Aorta (tissue), 5 donors: ENCODE data around the gene NPEPL1. TPM values are rescaled to one million over a fixed set of nuclear protein-coding genes. Genes with fewer than 3 reads are reported as not detected.
"Not testable (repeated sequence)": the region's sequence is repeated elsewhere in the genome, so short reads cannot be mapped to it uniquely, and the experiment has no call there.

ENCODE experiments used
- ATAC-seq: fragments of 200-7000 bp; cut with Tn5 transposase; one replicate; pipeline ENCODE4 v1.9.1; 2022; ENCODE audit warnings: moderate library complexity; ENCODE audit not compliant: low FRiP score
- DNase-seq, 2 donors: peaks; one replicate each; pipeline ENCODE4 v3.0.0-alpha.2; 2020
- H3K27ac ChIP-seq, 2 donors: one replicate each; pipeline ENCODE4 v1.5.1; 2013; ENCODE audit warnings: low read length in 2 of 2, mild to moderate bottlenecking in 2 of 2, moderate library complexity in 2 of 2, control low read depth in 1 of 2, inconsistent platforms in 1 of 2, low read depth in 1 of 2
- H3K27me3 ChIP-seq, 2 donors: one replicate each; pipeline ENCODE4 v1.6.1; 2013; ENCODE audit warnings: control low read depth in 1 of 2, low read length in 1 of 2, mild to moderate bottlenecking in 1 of 2, moderate library complexity in 1 of 2; ENCODE audit not compliant: insufficient read depth in 2 of 2, control insufficient read depth in 1 of 2
- H3K36me3 ChIP-seq, 2 donors: one replicate each; pipeline ENCODE4 v1.6.1; 2013; ENCODE audit warnings: control low read depth in 1 of 2, low read length in 1 of 2, mild to moderate bottlenecking in 1 of 2; ENCODE audit not compliant: insufficient read depth in 2 of 2, control insufficient read depth in 1 of 2
- H3K4me1 ChIP-seq, 2 donors: one replicate each; pipeline ENCODE4 v1.6.1; 2013; ENCODE audit warnings: low read length in 2 of 2, control low read depth in 1 of 2, mild to moderate bottlenecking in 1 of 2, moderate library complexity in 1 of 2; ENCODE audit not compliant: insufficient read depth in 2 of 2, control insufficient read depth in 1 of 2
- H3K4me3 ChIP-seq, 2 donors: one replicate each; pipeline ENCODE4 v1.5.1; 2013; ENCODE audit warnings: low read length in 2 of 2, control low read depth in 1 of 2, mild to moderate bottlenecking in 1 of 2
- H3K9me3 ChIP-seq: one replicate; pipeline ENCODE4 v1.6.1; 2013; ENCODE audit warnings: mild to moderate bottlenecking, low read length; ENCODE audit not compliant: control insufficient read depth
- WGBS, 2 donors: extraction: QIAGEN DNeasy Blood & Tissue Kit; methylation state at CpG; one replicate each; pipeline ENCODE4 v1.1.7; 2013; 5-methylcytosine and 5-hydroxymethylcytosine counted together
- intact Hi-C, 2 donors: fragments of 100-400 bp; cut with DNase I; formaldehyde crosslinking; loops; one replicate each; pipeline versions ENCODE4 v1.14.2 to v1.15.0; 2022
- polyA plus RNA-seq, 2 donors: library from polyadenylated mRNA; stranded (reverse); fragments of 200-250 nt; gene quantifications; one replicate each; pipeline ENCODE4 v1.2.3, GENCODE V29; 2013
- total RNA-seq, 2 donors: library from RNA; stranded (reverse); fragmentation: NEBNext Ultra II Directional; extraction: Animal tissue kit (Norgen Biotek cat#: 25700); gene quantifications; one replicate each; pipeline ENCODE4 v1.2.1, GENCODE V29; 2021
- donor health status: healthy with polysubstance abuse.
- donor health status: Bipolar disorder and iron deficiency.
- donor health status: DM: no; HTN: no; CAD: no.
- donor health status: DM: no; HTN: no; CAD: no.
- donor health status: DM: yes; HTN: yes; CAD: no.

NPEPL1 gene
- total and polyA plus RNA-seq, 4 donors, result 14.7 to 92.8 (median 37.6) TPM

DNA sequence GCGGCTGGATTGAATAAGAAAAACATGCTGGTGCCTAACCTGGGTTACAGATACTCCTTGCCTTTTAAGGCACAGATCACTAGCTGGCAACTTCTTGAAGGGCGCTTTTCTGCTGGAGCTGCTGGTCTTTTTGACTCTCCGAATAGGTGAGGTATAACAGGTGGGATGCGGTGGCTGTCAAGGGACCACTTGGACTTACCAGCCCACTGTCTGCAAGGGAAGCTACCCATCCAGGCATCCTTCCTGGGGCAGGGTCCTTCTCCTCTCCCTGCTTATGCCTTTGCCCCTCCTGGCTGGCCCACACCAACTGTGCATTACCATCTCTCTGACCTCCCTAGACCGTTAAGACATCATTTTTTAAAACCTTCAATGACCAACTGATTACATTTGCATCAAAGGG is 57.4 kb downstream of the NPEPL1 start:
- no peaks in the 10 kb centered on the region for H3K9me3 ChIP-seq
- DNase-seq, result no peak
- WGBS, 2 donors, result 92% methylated on average over 5 of the region's 5 CpGs
- ATAC-seq, result no peak
- no peak overlapping the region for H3K27ac ChIP-seq
- no peaks in the 10 kb centered on the region for H3K36me3 ChIP-seq
- intact Hi-C loops, result no loop called here
- H3K27me3 ChIP-seq, result no peaks in the 10 kb centered on the region
- no peak overlapping the region for H3K4me3 ChIP-seq
- H3K4me1 ChIP-seq, result no peaks in the 10 kb centered on the region

DNA sequence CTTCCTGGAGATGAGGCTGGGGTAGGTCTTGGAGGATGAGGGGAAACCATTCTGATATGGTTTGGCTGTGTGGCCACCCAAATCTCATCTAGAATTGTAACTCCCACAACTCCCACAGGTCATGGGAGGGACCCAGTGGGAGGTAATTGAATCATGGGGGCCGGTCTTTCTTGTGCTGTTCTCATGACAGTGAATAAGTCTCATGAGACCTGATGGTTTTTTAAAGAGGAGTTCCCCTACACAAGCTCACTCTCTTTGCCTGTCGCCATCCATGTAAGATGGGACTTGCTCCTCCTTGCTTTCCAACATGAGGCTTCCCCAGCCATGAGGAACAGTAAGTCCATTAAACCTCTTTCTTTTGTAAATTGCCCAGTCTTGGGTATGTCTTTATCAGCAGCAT is 58.1 kb downstream of the NPEPL1 start:
- ATAC-seq, H3K4me1 ChIP-seq, H3K4me3 ChIP-seq, H3K27me3 ChIP-seq, H3K36me3 ChIP-seq, intact Hi-C loops, H3K9me3 ChIP-seq, DNase-seq, H3K27ac ChIP-seq: not testable (repeated sequence)
- WGBS, 2 donors, result 93 to 95% methylated on average over 2 of the region's 2 CpGs

DNA sequence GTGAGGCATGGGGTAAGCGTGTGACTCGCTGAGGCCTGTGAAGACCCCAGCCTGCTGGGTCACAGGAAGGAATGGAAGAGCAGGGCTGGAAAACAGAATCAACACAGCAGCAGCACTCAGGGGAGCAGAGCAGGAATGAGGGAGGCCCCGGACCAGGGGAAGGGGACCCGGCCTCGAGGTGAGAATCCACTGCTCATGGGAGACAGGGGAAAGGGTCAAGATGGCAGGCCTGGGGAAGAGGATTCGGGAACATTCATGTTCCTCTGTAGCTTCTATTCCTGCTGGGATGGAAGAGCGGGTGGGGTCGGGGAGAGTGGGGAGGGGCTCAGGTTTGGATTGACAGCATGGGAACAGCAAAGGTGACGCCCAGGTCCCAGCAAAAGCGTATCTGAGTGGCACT is 59.4 kb downstream of the NPEPL1 start:
- DNase-seq (no peak), ATAC-seq (no peak)
- WGBS, 2 donors, result 85 to 86% methylated on average over 10 of the region's 10 CpGs
- Histone ChIP-seq H3K27me3 (no peaks in the 10 kb centered on the region), H3K4me1 (no peaks in the 10 kb centered on the region), H3K36me3 (no peaks in the 10 kb centered on the region), H3K4me3 (no peak overlapping the region), H3K9me3 (no peaks in the 10 kb centered on the region), H3K27ac (no peak overlapping the region)
- intact Hi-C loops, result no loop called here

DNA sequence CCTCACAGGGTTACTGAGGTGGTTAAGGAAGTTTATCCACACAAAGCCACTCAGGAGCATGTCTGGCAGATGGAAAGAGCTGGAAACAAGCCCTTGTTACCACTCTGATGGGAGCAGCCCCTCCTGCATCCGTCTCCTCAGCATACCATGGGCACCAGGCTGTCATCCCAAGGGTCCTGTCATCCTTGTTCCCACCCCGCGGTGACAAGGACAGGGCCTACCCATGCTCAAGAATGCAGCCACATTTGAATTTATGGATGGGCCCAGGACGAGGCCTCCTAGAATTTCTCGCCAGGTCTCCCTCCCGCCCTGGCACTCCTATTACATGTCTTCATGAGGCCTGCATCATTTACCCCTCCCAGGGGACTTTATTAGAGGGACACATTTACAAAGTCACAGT is 60.0 kb downstream of the NPEPL1 start:
- Histone ChIP-seq H3K27me3 (no peaks in the 10 kb centered on the region), H3K9me3 (no peaks in the 10 kb centered on the region), H3K36me3 (no peaks in the 10 kb centered on the region), H3K4me1 (no peaks in the 10 kb centered on the region), H3K27ac (no peak overlapping the region), H3K4me3 (no peak overlapping the region)
- no peak for DNase-seq
- no peak for ATAC-seq
- WGBS, 2 donors, result 87 to 88% methylated on average over 6 of the region's 6 CpGs
- intact Hi-C loops, result no loop called here

DNA sequence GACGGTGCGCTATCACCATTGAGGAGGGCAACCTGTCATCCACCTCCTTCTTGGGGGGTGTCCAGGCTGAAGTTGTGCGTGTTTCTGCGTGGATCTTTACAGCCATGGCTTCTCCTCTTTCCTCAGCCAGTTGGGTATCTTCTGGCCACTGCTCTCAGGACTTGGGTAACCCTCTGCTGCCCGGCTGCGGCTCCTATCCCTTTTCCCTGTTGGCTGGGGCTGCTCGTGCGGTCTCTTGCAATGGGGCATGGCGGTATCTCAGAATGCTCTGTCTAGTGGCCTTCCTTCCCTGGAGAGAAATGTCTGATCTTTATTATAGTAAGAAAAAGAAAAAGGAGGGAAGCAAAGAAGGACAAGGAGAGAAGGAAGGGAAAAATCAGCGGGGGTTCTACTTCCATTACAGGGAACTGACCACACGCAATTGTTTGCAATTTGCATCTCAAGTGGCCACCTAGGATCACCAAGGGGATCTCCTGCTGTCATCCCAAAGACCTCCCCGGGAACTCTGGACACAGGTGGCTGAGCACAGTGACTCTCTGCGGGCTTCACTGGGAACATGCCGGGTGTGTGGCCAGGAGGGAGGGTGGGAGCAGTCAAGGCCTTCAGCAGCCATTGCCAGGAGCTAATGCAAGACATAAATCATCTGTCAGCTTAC is 60.8 kb downstream of the NPEPL1 start:
- H3K4me1 ChIP-seq, result no peaks in the 10 kb centered on the region
- DNase-seq (no peak), ATAC-seq (no peak)
- intact Hi-C loops, result no loop called here
- no peaks in the 10 kb centered on the region for H3K9me3 ChIP-seq
- no peak overlapping the region for H3K4me3 ChIP-seq
- no peaks in the 10 kb centered on the region for H3K27me3 ChIP-seq
- H3K27ac ChIP-seq, result no peak overlapping the region
- 66 to 68% methylated on average over 14 of the region's 14 CpGs for WGBS, 2 donors
- no peaks in the 10 kb centered on the region for H3K36me3 ChIP-seq

DNA sequence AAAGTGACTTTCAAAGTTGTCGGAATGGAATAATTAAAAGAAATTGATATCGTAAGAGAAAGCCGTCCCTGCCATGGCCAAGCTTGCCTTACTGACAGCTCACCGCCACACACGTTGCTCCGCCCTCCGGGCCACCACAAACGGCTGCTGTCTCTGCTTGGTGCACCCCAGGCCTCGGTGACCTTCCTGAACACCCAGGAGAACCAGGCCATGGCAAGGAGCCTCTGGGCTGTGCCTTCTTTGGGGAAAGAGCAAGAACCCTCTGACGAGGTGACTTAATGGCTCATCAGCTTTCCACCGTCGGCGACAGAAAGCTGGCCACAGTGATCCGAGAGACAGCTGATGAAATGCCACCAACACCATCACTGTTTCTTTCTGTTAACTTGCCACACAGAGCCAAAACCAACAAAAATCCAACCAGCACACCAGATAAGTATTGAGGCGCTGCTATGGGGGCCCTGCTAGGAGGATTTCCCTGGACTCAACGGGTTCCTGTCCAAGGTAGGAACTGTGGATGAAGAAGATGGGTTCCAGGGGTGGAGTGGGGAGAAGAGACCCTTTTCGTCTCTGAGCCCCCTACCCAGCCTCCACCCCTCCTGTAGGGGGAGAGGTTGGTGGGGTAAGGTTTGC is 61.4 kb downstream of the NPEPL1 start:
- Histone ChIP-seq H3K4me1 (no peaks in the 10 kb centered on the region), H3K9me3 (no peaks in the 10 kb centered on the region), H3K36me3 (no peaks in the 10 kb centered on the region), H3K27ac (no peak overlapping the region), H3K27me3 (no peaks in the 10 kb centered on the region), H3K4me3 (no peak overlapping the region)
- intact Hi-C loops, result no loop called here
- WGBS, 2 donors, result 54 to 59% methylated on average over 17 of the region's 17 CpGs
- ATAC-seq, result no peak
- DNase-seq, result no peak

DNA sequence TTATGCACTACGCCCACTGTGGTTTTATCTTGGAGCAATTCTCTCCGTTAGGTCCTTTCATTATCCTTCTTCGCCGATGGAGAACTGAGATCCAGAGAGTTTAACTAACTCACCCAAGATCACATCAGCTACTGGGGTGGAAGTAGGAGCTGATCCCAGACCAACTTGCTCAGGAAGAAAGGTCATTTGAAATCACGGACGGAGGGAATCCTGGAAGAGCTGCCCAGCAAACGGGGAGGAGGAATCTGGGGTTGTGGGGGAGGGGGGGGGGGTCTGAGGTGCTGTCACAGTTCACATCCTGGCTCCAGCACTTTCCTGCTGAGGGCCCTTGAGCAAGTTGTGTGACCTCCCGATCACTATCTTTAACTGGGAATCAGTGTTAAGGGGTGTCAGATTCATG is 62.0 kb downstream of the NPEPL1 start:
- no peaks in the 10 kb centered on the region for H3K27me3 ChIP-seq
- H3K4me1 ChIP-seq, result no peaks in the 10 kb centered on the region
- 71 to 72% methylated on average over 8 of the region's 8 CpGs for WGBS, 2 donors
- no peaks in the 10 kb centered on the region for H3K9me3 ChIP-seq
- DNase-seq (no peak), ATAC-seq (no peak)
- H3K36me3 ChIP-seq, result no peaks in the 10 kb centered on the region
- intact Hi-C loops, result no loop called here
- H3K4me3 ChIP-seq, result no peak overlapping the region
- no peak overlapping the region for H3K27ac ChIP-seq

DNA sequence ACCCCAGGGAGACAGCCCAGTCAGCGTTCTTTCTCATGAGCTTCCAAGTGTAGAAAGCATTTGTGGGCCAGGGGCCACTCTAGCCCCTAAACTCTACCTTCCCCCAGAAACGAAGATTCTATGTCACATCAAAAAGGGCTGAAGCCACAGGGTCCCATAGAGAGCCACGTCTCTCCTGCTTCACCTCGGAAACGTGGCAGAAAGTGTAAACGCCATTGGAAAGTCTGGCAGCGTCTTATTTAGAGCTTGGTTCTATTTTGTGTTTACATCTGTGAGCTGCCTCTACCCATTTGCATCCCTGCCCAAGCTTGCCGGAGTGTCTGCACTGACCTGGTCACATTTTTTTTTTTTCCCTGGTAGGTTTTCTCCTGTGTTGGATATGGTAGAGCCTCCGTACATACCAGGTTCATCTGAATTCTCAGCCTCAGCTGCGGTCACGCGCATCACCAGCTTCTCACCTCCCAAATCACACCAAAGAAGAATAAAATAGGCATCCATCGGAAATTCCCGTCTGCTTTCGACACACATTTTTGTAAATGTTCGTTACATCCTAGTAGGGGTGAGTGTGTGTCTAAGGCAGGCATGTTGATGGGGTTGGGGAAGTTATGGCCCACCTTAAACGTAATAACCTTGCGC is 62.6 kb downstream of the NPEPL1 start:
- no peak for DNase-seq
- 86 to 89% methylated on average over 18 of the region's 18 CpGs for WGBS, 2 donors

More for the DNA sequence above, 62.6 kb downstream of the NPEPL1 start:
- no peak overlapping the region for H3K27ac ChIP-seq
- no peaks in the 10 kb centered on the region for H3K36me3 ChIP-seq
- H3K4me3 ChIP-seq, result no peak overlapping the region
- H3K9me3 ChIP-seq, result no peaks in the 10 kb centered on the region
- no peak for ATAC-seq
- intact Hi-C loops, result no loop called here
- H3K27me3 ChIP-seq, result no peaks in the 10 kb centered on the region
- H3K4me1 ChIP-seq, result no peaks in the 10 kb centered on the region
